HEK293 (cell line): ENCODE data around the gene EIF2S1.

Experiments
- CTCF ChIA-PET: fragments of 350-600 bp; formaldehyde crosslinking; extraction: SDS; loops from one replicate; lab custom pipeline; 2021; ENCODE audit warnings: antibody characterized with exemption; lab: Yijun Ruan, JAX
- POLR2A ChIA-PET: fragments of 300-600 bp; formaldehyde crosslinking; extraction: SDS; loops from one replicate; lab custom pipeline; 2020; ENCODE audit warnings: antibody characterized with exemption, inconsistent platforms; lab: Yijun Ruan, JAX
- H3K27ac ChIP-seq: fragments of 200-500 bp; sonication (Bioruptor generic); 2 replicates; pipeline ENCODE4 v1.5.1; 2014; ENCODE audit warnings: low read depth, low read length, control low read depth, inconsistent platforms; ENCODE audit errors: extremely low read depth
- H3K36me3 ChIP-seq, 2 experiments: fragments of 200-500 bp in 1 of 2; sonication (Bioruptor generic) in 1 of 2; 1 replicate in 1 of 2; 2 replicates in 1 of 2; pipeline ENCODE4 v1.5.1; 2014 to 2017; ENCODE audit warnings: inconsistent platforms in 2 of 2, low read length in 2 of 2; ENCODE audit not compliant: control insufficient read depth in 2 of 2, insufficient read depth in 1 of 2
- H3K4me1 ChIP-seq: fragments of 200-500 bp; sonication (Bioruptor generic); 2 replicates; pipeline ENCODE4 v1.5.1; 2014; ENCODE audit warnings: mild to moderate bottlenecking, low read length, inconsistent platforms; ENCODE audit not compliant: control insufficient read depth, insufficient read depth
- H3K4me3 ChIP-seq: 2 replicates; pipeline ENCODE4 v1.5.1; 2011; ENCODE audit warnings: low read depth, mild to moderate bottlenecking, control low read depth, low read length, moderate library complexity
- H3K9me3 ChIP-seq: fragments of 200-500 bp; sonication (Bioruptor generic); 2 replicates; pipeline ENCODE4 v1.5.1; 2014; ENCODE audit warnings: low read depth, low read length, inconsistent platforms; ENCODE audit not compliant: control insufficient read depth, insufficient read depth
- GLI2 ChIP-seq: fragments of 450-650 bp; formaldehyde crosslinking; IDR thresholded peaks from 2 replicates; pipeline ENCODE4; 2017; ENCODE audit warnings: missing biosample characterization, missing genetic modification characterization, low read depth, borderline replicate concordance
- HOXC10 ChIP-seq: sonication (generic); formaldehyde crosslinking; IDR thresholded peaks from 2 replicates; pipeline ENCODE4 v1.8.1; 2023; ENCODE audit warnings: mild to moderate bottlenecking, missing genetic modification reagents
- KLF1 ChIP-seq: fragments of 450-650 bp; formaldehyde crosslinking; IDR thresholded peaks from 2 replicates; pipeline ENCODE4 v1.5.1; 2016; ENCODE audit warnings: missing biosample characterization, missing genetic modification characterization
- KLF8 ChIP-seq: fragments of 450-650 bp; formaldehyde crosslinking; IDR thresholded peaks from 2 replicates; pipeline ENCODE4 v1.5.1; 2016; ENCODE audit warnings: missing biosample characterization, missing genetic modification characterization
- PRDM6 ChIP-seq: fragments of 450-650 bp; formaldehyde crosslinking; IDR thresholded peaks from 2 replicates; pipeline ENCODE4 v1.5.1; 2017; ENCODE audit warnings: missing biosample characterization, missing genetic modification characterization
- REPIN1 ChIP-seq: fragments of 450-650 bp; formaldehyde crosslinking; IDR thresholded peaks from 2 replicates; pipeline ENCODE4 v1.5.1; 2017; ENCODE audit warnings: missing biosample characterization, missing genetic modification characterization, low read depth
- REST ChIP-seq: fragments of 450-650 bp; formaldehyde crosslinking; IDR thresholded peaks from 2 replicates; pipeline ENCODE4 v1.5.1; 2016; ENCODE audit warnings: missing biosample characterization, missing genetic modification characterization
- SALL2 ChIP-seq: fragments of 450-650 bp; formaldehyde crosslinking; IDR thresholded peaks from 2 replicates; pipeline ENCODE4 v1.5.0; 2017; ENCODE audit warnings: missing biosample characterization, mild to moderate bottlenecking, missing genetic modification characterization, borderline replicate concordance
- SCRT2 ChIP-seq: fragments of 450-650 bp; formaldehyde crosslinking; IDR thresholded peaks from 2 replicates; pipeline ENCODE4 v1.5.1; 2016; ENCODE audit warnings: missing biosample characterization, missing genetic modification characterization
- YY2 ChIP-seq: fragments of 450-650 bp; formaldehyde crosslinking; IDR thresholded peaks from 2 replicates; pipeline ENCODE4 v1.5.1; 2016; ENCODE audit warnings: missing biosample characterization, missing genetic modification characterization
- ZBTB6 ChIP-seq: fragments of 450-650 bp; formaldehyde crosslinking; IDR thresholded peaks from 2 replicates; pipeline ENCODE4 v1.5.1; 2017; ENCODE audit warnings: missing biosample characterization, missing genetic modification characterization
- ZBTB7A ChIP-seq: fragments of 450-650 bp; formaldehyde crosslinking; IDR thresholded peaks from 2 replicates; pipeline ENCODE4 v1.5.1; 2016; ENCODE audit warnings: low read depth, missing biosample characterization, missing genetic modification characterization
- ZNF214 ChIP-seq: fragments of 450-650 bp; formaldehyde crosslinking; IDR thresholded peaks from 2 replicates; pipeline ENCODE4 v1.5.1; 2017; ENCODE audit warnings: missing biosample characterization, mild to moderate bottlenecking, missing genetic modification characterization, borderline replicate concordance
- ZNF239 ChIP-seq: fragments of 450-650 bp; formaldehyde crosslinking; IDR thresholded peaks from 2 replicates; pipeline ENCODE4 v1.5.1; 2016; ENCODE audit warnings: missing biosample characterization, missing genetic modification characterization
- ZNF37A ChIP-seq: fragments of 450-650 bp; IDR thresholded peaks from 2 replicates; pipeline ENCODE4 v1.5.1; 2018; ENCODE audit warnings: missing biosample characterization, missing genetic modification characterization
- ZNF426 ChIP-seq: fragments of 450-650 bp; formaldehyde crosslinking; IDR thresholded peaks from 2 replicates; pipeline ENCODE4 v1.5.1; 2017; ENCODE audit warnings: missing biosample characterization, missing genetic modification characterization, mild to moderate bottlenecking, inconsistent platforms, moderate library complexity
- ZNF529 ChIP-seq: fragments of 450-650 bp; formaldehyde crosslinking; IDR thresholded peaks from 2 replicates; pipeline ENCODE4 v1.5.1; 2017; ENCODE audit warnings: missing genetic modification characterization, missing biosample characterization; ENCODE audit not compliant: insufficient replicate concordance
- ZNF560 ChIP-seq: fragments of 450-650 bp; formaldehyde crosslinking; IDR thresholded peaks from 2 replicates; pipeline ENCODE4 v1.5.1; 2017; ENCODE audit warnings: missing biosample characterization, missing genetic modification characterization, borderline replicate concordance
- ZNF585B ChIP-seq: fragments of 450-650 bp; formaldehyde crosslinking; IDR thresholded peaks from 2 replicates; pipeline ENCODE4 v1.5.1; 2016; ENCODE audit warnings: missing biosample characterization, missing genetic modification characterization
- ZNF596 ChIP-seq: fragments of 450-650 bp; IDR thresholded peaks from 2 replicates; pipeline ENCODE4 v1.5.0; 2018; ENCODE audit warnings: missing biosample characterization, mild to moderate bottlenecking, missing genetic modification characterization, moderate library complexity
- ZNF639 ChIP-seq: fragments of 450-650 bp; formaldehyde crosslinking; IDR thresholded peaks from 2 replicates; pipeline ENCODE4 v1.5.1; 2016; ENCODE audit warnings: missing biosample characterization, missing genetic modification characterization
- ZNF677 ChIP-seq: fragments of 450-650 bp; IDR thresholded peaks from 2 replicates; pipeline ENCODE4 v1.5.0; 2018; ENCODE audit warnings: missing biosample characterization, mild to moderate bottlenecking, missing genetic modification characterization, moderate library complexity
- ZNF692 ChIP-seq: fragments of 450-650 bp; formaldehyde crosslinking; IDR thresholded peaks from 2 replicates; pipeline ENCODE4 v1.5.1; 2016; ENCODE audit warnings: missing biosample characterization, missing genetic modification characterization
- ZNF777 ChIP-seq: fragments of 450-650 bp; formaldehyde crosslinking; IDR thresholded peaks from 2 replicates; pipeline ENCODE4 v1.5.1; 2017; ENCODE audit warnings: missing biosample characterization, missing genetic modification characterization, borderline replicate concordance
- ZNF791 ChIP-seq: fragments of 450-650 bp; formaldehyde crosslinking; IDR thresholded peaks from 2 replicates; pipeline ENCODE4 v1.5.1; 2016; ENCODE audit warnings: missing biosample characterization, missing genetic modification characterization

Gene EIF2S1

GRCh38 chr14:67311868-67312267 lies 48.3 kb upstream of the EIF2S1 start:
- ChIA-PET POLR2A (no interaction called here), CTCF (no interaction called here)
- peaks cover 9 to 18% of the 10 kb centered on the region in 2 experiments for H3K36me3 ChIP-seq
- no peak for TF ChIP-seq KLF8
- no peak for TF ChIP-seq ZNF239 (tag by site-specific recombination)
- no peak for TF ChIP-seq ZBTB7A (tag by site-specific recombination)
- TF ChIP-seq ZNF639 (tag by site-specific recombination): no peak
- no peak for TF ChIP-seq SALL2
- TF ChIP-seq REST: no peak
- TF ChIP-seq ZNF426 (tag by site-specific recombination): no peak
- no peak for TF ChIP-seq ZNF37A (tag by site-specific recombination)
- TF ChIP-seq ZBTB6 (tag by site-specific recombination): no peak
- no peak for TF ChIP-seq ZNF585B (tag by site-specific recombination)
- H3K9me3 ChIP-seq: no peaks in the 10 kb centered on the region
- H3K27ac ChIP-seq: no peak overlapping the region
- no peak overlapping the region for H3K4me3 ChIP-seq
- no peaks in the 10 kb centered on the region for H3K4me1 ChIP-seq

- Histone ChIP-seq H3K36me3 (peaks cover 13 to 19% of the 10 kb centered on the region in 2 experiments), H3K4me1 (no peaks in the 10 kb centered on the region), H3K9me3 (no peaks in the 10 kb centered on the region), H3K4me3 (no peak overlapping the region)
- POLR2A ChIA-PET: no interaction called here
- CTCF ChIA-PET: interaction anchor here (0.6 kb wide), 1 partner anchor 850 kb away, joined by 3 read pairs; no protein-coding TSS in a partner anchor
- TF ChIP-seq HOXC10 (CRISPR knock-in tag) (no peak), GLI2 (tag by site-specific recombination) (no peak), PRDM6 (tag by site-specific recombination) (no peak), KLF1 (tag by site-specific recombination) (no peak), ZNF529 (tag by site-specific recombination) (no peak), ZNF560 (tag by site-specific recombination) (no peak), ZNF214 (no peak), ZNF692 (tag by site-specific recombination) (no peak), ZNF791 (tag by site-specific recombination) (no peak), REPIN1 (tag by site-specific recombination) (no peak), YY2 (no peak), SCRT2 (tag by site-specific recombination) (no peak), ZNF677 (no peak), ZNF596 (no peak), ZNF777 (tag by site-specific recombination) (no peak)
- TF ChIP-seq, all 188 proteins: peak for 0
- H3K27ac ChIP-seq: no peak overlapping the region
Measured at GRCh38 chr14:67313153-67313552, 47.0 kb upstream of the EIF2S1 start.
